Measurements from ENCODE around the gene CIDEB. TPM values are rescaled to one million over a fixed set of nuclear protein-coding genes. Genes with fewer than 3 reads are reported as not detected.

The CIDEB gene
- total and polyA plus RNA-seq, 2 of the 13 experiments (the other 11 are each of a cell fraction or from before 2014, with no cell fraction given) = 35.8 to 110 TPM

DNA sequence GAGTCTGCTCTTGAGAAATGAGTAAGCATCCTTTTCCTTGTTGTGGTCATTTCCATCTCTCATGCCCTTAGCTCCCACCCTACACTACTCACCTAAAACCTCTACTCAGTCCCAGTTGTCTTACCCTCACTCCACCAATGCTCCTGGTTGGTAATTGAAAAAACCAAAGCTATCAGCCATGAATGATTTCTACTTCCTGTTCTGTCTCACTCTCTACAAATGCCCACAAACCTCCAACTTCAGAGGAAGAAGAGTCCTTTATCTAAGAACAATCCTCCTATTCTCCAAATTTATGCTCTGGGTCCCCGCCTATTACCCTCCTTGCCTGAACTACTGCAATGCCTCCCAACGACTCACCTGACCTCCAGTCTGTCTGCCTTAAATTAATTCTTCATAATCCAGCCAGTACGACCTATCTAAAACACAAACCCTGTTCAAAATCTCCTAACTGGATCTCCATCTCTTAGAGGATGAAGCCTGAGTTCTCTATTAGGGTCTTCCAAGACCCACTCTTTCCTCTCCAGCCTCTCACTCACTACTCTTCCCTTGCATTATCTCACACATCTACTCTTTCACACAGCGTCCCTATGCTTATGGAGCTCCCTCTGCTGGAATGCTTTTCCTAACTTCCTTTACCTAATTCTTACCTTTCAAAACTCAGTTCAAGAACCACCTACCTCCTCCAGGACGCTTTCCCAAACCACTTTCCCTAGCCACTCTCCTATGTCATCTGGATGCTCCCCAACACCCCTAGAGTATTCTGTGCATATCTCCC is 10.4 kb downstream of the CIDEB start (continued):
- TF ChIP-seq ZSCAN29 (CRISPR knock-in tag; conservative IDR thresholded peaks at IDR 0.05) = 0 out of 2 replicates have a peak, but pooled peaks have one; percentile 73
- no peak for TF ChIP-seq ZNF326 (CRISPR knock-in tag; IDR thresholded peaks at IDR 0.05; ENCODE audit: borderline replicate concordance)
- TF ChIP-seq, protein P1, sequence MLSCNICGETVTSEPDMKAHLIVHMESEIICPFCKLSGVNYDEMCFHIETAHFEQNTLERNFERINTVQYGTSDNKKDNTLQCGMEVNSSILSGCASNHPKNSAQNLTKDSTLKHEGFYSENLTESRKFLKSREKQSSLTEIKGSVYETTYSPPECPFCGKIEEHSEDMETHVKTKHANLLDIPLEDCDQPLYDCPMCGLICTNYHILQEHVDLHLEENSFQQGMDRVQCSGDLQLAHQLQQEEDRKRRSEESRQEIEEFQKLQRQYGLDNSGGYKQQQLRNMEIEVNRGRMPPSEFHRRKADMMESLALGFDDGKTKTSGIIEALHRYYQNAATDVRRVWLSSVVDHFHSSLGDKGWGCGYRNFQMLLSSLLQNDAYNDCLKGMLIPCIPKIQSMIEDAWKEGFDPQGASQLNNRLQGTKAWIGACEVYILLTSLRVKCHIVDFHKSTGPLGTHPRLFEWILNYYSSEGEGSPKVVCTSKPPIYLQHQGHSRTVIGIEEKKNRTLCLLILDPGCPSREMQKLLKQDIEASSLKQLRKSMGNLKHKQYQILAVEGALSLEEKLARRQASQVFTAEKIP (CRISPR knock-in tag; IDR thresholded peaks at IDR 0.05; ENCODE audit: borderline replicate concordance) = no peak
- TF ChIP-seq, protein P2, sequence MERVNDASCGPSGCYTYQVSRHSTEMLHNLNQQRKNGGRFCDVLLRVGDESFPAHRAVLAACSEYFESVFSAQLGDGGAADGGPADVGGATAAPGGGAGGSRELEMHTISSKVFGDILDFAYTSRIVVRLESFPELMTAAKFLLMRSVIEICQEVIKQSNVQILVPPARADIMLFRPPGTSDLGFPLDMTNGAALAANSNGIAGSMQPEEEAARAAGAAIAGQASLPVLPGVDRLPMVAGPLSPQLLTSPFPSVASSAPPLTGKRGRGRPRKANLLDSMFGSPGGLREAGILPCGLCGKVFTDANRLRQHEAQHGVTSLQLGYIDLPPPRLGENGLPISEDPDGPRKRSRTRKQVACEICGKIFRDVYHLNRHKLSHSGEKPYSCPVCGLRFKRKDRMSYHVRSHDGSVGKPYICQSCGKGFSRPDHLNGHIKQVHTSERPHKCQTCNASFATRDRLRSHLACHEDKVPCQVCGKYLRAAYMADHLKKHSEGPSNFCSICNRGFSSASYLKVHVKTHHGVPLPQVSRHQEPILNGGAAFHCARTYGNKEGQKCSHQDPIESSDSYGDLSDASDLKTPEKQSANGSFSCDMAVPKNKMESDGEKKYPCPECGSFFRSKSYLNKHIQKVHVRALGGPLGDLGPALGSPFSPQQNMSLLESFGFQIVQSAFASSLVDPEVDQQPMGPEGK (CRISPR knock-in tag; IDR thresholded peaks at IDR 0.05) = 0 out of 2 replicates have a peak, but pooled peaks have one; percentile 14
- no peak for TF ChIP-seq ARNTL (CRISPR knock-in tag; IDR thresholded peaks at IDR 0.05)
- no peak for TF ChIP-seq ZNF749 (CRISPR knock-in tag; IDR thresholded peaks at IDR 0.05; ENCODE audit: borderline replicate concordance)
- TF ChIP-seq JUN (CRISPR knock-in tag; IDR thresholded peaks at IDR 0.05) = no peak; the same call in 1 of the 2 replicates
- TF ChIP-seq PHF5A (CRISPR knock-in tag; IDR thresholded peaks at IDR 0.05; ENCODE audit: low read depth, unreplicated experiment) = no peak
- TF ChIP-seq GLMP (CRISPR knock-in tag; IDR thresholded peaks at IDR 0.05; ENCODE audit: borderline replicate concordance) = no peak
- TF ChIP-seq, protein P3, sequence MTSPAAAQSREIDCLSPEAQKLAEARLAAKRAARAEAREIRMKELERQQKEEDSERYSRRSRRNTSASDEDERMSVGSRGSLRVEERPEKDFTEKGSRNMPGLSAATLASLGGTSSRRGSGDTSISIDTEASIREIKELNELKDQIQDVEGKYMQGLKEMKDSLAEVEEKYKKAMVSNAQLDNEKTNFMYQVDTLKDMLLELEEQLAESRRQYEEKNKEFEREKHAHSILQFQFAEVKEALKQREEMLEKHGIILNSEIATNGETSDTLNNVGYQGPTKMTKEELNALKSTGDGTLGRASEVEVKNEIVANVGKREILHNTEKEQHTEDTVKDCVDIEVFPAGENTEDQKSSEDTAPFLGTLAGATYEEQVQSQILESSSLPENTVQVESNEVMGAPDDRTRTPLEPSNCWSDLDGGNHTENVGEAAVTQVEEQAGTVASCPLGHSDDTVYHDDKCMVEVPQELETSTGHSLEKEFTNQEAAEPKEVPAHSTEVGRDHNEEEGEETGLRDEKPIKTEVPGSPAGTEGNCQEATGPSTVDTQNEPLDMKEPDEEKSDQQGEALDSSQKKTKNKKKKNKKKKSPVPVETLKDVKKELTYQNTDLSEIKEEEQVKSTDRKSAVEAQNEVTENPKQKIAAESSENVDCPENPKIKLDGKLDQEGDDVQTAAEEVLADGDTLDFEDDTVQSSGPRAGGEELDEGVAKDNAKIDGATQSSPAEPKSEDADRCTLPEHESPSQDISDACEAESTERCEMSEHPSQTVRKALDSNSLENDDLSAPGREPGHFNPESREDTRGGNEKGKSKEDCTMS (CRISPR knock-in tag; conservative IDR thresholded peaks at IDR 0.05) = no peak
- no peak for TF ChIP-seq ZSCAN22 (CRISPR knock-in tag; IDR thresholded peaks at IDR 0.05)
- no peak for TF ChIP-seq THAP8 (CRISPR knock-in tag; IDR thresholded peaks at IDR 0.05; ENCODE audit: borderline replicate concordance)
- TF ChIP-seq ZNF652 (CRISPR knock-in tag; IDR thresholded peaks at IDR 0.05; ENCODE audit: borderline replicate concordance, low read depth) = peak; percentile 54; the same call in 1 of the 2 replicates
- TF ChIP-seq HMGXB4 (CRISPR knock-in tag; IDR thresholded peaks at IDR 0.05; ENCODE audit: borderline replicate concordance in 1 of 2, low read depth in 1 of 2) = peak; percentile 70 to 94

Measured in HepG2 (cell line).